GM21825 (cell line): ENCODE measurements around the gene GYS1.

Experiments
- ATAC-seq: cut with Tn5 transposase; IDR thresholded peaks from one replicate; pipeline ENCODE4 v1.9.1; 2021; ENCODE audit warnings: mild to moderate bottlenecking, moderate library complexity; ENCODE audit not compliant: unreplicated experiment

The GYS1 gene

DNA sequence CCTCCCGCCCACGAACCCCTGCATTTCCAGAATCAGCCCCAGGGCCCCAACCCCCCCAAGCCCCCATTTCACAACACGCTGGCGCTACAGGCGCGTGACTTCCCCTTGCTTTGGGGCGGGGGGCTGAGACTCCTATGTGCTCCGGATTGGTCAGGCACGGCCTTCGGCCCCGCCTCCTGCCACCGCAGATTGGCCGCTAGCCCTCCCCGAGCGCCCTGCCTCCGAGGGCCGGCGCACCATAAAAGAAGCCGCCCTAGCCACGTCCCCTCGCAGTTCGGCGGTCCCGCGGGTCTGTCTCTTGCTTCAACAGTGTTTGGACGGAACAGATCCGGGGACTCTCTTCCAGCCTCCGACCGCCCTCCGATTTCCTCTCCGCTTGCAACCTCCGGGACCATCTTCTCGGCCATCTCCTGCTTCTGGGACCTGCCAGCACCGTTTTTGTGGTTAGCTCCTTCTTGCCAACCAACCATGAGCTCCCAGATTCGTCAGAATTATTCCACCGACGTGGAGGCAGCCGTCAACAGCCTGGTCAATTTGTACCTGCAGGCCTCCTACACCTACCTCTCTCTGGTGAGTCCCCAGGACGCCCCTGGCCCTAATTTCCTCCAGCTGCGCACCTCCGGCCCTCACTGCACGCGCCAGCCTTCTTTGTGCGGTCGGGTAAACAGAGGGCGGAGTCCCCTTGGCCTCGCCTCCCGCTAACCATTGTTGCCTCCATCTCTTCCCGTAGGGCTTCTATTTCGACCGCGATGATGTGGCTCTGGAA, 27.9 kb downstream of the GYS1 start, which contains the start of gene FTL:
FTL (plus strand) TSS at position 270 of the 766 bp plus-strand sequence; CDS start at position 469, 199 bp downstream.
- peak; percentile 53 for ATAC-seq

DNA sequence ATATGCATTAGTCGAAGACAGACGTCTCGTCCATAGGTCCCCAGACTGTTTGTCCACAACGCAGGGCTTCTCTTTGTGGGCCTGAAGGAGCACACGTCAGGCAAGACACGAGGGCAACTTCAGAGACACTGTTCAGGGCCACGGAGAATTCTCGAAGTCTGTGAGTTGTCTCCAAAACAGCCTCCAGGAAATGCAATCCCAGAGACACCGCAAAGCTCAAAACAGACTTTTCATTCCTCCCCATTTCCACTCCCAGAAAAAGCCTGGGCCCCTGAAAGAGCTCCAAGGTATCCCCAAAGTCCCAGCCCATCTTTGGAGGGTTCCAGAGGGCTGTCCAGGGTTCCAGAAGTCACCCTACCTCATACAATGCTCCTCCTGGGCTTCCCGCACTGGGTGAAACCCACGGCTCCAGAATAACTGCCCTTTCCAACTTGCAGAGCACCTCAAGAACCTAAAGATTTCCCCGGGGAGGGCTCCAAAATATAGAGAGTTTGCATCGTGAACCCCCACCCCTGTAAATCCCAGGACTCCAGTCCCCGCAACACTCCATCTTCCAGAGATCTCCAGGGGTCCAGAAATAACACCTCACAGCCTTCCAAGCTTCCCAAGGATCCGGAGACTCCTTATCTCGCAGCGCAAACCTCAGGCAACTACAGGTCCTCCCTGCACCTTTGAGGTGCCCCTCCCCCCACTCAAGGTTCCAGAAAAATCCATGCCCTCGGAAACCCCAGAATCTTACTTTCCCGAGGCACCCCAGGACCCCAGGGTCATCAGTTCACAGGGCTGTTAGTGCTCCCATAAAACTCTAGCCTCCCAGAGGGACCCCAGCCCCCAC, 28.7 kb downstream of the GYS1 start:
- no peak for ATAC-seq

GRCh38 chr19:48963371-48964204, 29.5 kb downstream of the GYS1 start:
- ATAC-seq: peak; percentile 35

DNA sequence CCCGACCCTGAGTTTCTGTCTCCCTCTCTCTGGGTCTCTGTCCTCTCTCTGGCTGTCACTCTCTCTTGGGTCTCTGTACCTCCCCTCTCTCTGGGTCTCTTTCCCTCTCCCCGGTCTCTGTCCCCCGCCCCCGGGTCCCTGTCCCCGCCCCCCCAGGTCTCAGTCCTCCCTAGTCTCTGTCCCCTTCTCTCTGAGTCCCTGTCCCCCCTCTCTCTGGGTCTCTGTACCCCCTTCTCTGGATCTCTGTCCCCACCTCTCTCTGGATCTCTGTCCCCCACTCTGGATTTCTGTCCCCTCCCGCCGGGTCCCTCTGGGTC, 30.3 kb downstream of the GYS1 start:
- no peak for ATAC-seq

- peak; percentile 25 for ATAC-seq
These were observed 30.9 kb downstream of the GYS1 start for GRCh38 chr19:48962029-48962848.

DNA sequence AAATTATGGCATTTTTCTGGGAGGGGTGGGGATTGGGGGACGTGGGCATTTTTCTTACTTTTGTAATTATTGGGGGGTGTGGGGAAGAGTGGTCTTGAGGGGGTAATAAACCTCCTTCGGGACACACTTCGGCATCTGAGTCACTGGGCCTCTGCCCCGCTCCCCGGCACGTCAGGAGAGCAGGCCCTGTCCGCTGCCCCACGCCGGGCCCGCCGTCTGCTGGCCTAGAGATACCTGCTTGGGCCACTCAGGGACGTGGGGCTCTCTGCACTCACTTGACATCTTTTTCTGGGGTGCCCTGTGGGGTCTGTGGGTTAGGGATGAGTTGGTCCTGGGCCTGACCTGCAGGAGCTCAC, 31.5 kb downstream of the GYS1 start:
- no peak for ATAC-seq

DNA sequence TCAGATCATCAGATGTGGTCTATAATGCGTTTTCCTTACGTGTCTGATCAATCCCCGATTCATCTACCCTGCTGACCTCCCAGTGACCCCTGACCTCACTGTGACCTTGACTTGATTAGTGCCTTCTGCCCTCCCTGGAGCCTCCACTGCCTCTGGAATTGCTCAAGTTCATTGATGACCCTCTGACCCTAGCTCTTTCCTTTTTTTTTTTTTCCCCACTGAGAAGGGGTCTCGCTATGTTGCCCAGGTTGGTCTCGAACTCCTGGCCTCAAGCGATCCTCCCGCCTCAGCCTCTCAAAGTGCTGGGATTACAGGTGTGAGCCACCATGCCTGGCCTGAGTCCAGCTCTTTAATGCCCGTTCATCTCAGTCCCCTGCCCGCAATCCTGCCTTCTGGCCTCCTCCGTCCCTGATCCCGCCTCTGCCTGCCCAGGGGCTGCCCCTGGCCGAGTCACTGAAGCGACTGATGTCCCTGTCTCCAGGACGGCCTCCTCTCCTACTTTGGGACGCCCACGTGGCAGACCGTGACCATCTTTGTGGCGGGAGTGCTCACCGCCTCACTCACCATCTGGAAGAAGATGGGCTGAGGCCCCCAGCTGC, 32.0 kb downstream of the GYS1 start:
- ATAC-seq: no peak

GRCh38 chr19:48959341-48960239, 33.5 kb downstream of the GYS1 start:
- no peak for ATAC-seq

DNA sequence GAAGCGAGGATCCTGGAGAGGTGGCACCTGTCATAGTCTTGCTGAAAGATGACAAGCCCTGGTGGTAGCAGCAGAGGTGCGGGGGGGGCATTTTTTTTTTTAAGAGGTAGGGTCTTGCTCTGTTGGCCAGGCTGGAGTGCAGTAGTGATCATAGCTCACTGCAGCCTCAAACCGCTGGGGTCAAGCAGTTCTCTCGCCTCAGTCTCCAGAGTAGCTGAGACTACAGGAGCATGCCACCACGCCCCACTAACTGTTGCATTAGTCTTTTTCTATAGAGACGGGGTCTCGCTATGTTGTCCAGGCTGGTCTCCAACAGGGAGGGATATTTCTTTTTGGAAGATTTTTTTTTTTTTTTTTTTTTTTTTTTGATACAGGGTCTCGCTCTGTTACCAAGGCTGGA, 35.1 kb downstream of the GYS1 start:
- ATAC-seq: no peak

GRCh38 chr19:48955308-48955958, 37.7 kb downstream of the GYS1 start:
- ATAC-seq: no peak

DNA sequence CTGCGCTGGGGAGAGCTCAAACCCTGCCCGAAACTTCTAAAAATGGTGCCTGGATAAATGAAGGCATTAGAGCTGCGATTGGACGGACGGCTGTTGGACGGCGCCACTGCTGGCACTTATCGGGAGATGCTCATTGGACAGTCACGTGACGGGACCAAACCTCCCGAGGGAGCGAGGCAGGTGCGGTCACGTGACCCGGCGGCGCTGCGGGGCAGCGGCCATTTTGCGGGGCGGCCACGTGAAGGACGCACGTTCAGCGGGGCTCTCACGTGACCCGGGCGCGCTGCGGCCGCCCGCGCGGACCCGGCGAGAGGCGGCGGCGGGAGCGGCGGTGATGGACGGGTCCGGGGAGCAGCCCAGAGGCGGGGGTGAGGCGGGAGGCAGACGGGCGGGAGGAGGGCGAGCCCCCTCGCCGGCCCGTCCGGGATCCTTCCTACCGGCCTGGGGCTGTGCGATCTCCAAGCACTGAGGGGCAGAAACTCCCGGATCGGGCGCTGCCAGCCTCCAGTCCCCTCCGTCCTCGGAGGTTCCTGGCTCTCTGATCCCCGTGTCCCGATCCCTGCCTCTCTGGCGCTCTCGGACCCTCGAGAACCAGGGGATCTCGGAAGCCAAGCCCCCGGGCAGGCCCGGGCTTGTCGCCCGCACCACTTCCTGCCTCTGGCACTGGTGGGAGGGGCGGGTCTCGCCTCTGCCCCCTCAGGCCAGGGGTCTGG, 38.4 kb downstream of the GYS1 start, which contains the start of gene BAX:
BAX (plus strand) TSS at position 281 of the 713 bp plus-strand sequence; CDS start at position 335, 54 bp downstream.
- peak; percentile 81 for ATAC-seq

- ATAC-seq: no peak
These were observed 39.0 kb downstream of the GYS1 start for GRCh38 chr19:48953990-48954594.

GRCh38 chr19:48953141-48953540, 40.0 kb downstream of the GYS1 start:
- no peak for ATAC-seq

DNA sequence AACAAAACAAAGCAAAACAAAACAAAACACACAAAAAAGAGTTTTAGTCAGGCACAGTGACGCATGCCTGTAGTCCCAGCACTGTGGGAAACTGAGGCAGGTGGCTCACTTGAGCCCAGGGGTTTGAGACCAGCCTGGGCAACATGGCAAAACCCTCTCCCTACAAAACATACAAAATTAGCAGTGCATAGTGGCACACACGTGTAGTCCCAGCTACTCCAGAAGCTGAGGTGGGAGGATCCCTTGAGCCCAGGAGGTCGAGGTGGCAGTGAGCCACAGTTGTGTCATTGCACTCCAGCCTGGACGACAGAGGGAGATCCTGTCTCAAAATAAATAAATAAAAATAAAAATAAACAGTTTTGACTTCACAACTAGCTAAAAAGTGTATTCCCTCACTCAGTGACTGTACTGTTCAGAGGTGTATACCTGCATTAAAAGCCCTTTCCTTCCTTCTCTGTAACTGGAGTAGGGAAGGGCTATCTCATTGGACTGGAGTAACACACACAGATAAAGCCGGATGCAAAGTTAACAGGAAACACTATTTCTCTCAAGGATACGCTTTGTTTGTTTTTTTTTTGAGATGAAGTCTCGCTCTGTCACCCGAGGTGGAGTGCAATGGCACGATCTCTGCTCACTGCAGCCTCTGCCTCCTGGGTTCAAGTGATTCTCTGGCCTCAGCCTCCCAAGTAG, 42.1 kb downstream of the GYS1 start:
- no peak for ATAC-seq

- no peak for ATAC-seq
These were observed 43.0 kb downstream of the GYS1 start for GRCh38 chr19:48950159-48950558.

- ATAC-seq: no peak
These were observed 45.9 kb downstream of the GYS1 start for GRCh38 chr19:48947258-48947542.
